GM12864 (cell line): ENCODE measurements around the gene UGT1A10.
"Not testable (repeated sequence)": the region's sequence is repeated elsewhere in the genome, so short reads cannot be mapped to it uniquely, and the experiment has no call there.

Experiments used
- DNase-seq: peaks from one replicate; pipeline ENCODE4 v3.0.0-alpha.2; 2011; ENCODE audit warnings: low read depth
- H3K4me3 ChIP-seq: 2 replicates; pipeline ENCODE4 v1.5.1; 2011; ENCODE audit warnings: mild to moderate bottlenecking, low read depth, low read length, control low read depth
- TF ChIP-seq, protein P1 (sequence below): IDR thresholded peaks from 2 replicates; pipeline ENCODE4 v1.5.1; 2011; ENCODE audit warnings: low read depth, mild to moderate bottlenecking, moderate library complexity, low read length, control low read depth, inconsistent platforms; ENCODE audit errors: missing control alignments

The UGT1A10 gene

DNA sequence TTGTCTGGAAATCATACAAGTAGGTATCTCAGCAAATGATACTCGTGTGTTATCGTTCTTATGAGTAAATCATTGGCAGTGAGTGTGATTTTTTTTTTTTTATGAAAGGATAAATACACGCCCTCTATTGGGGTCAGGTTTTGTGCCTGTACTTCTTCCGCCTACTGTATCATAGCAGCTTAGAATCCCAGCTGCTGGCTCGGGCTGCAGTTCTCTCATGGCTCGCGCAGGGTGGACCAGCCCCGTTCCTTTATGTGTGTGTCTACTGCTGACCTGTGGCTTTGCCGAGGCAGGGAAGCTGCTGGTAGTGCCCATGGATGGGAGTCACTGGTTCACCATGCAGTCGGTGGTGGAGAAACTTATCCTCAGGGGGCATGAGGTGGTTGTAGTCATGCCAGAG is at the start of gene UGT1A10:
UGT1A10 (plus strand) TSS at position 143 of the 400 bp plus-strand sequence; CDS start at position 218, 75 bp downstream.
- DNase-seq, H3K4me3 ChIP-seq: not testable (repeated sequence)

DNA sequence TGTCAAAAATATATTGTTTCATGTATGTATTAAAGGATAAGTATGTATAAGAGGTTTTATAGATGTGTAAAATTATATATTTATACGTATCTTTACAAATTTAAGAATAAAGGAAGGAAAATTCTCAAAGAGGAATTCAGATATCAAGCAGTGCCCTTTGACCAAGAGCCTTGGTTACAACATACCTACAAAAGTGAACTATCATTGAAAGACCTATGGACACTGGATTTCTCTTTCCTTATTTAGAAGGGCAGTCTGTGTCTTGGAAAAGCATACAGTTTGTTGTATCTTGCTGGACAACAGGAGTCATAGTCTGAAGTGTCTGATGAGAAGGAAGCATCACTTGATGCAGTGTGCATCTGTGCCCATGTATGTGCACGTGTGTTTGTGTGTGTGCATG is 47.8 kb upstream of the UGT1A10 start:
- TF ChIP-seq, protein P1, sequence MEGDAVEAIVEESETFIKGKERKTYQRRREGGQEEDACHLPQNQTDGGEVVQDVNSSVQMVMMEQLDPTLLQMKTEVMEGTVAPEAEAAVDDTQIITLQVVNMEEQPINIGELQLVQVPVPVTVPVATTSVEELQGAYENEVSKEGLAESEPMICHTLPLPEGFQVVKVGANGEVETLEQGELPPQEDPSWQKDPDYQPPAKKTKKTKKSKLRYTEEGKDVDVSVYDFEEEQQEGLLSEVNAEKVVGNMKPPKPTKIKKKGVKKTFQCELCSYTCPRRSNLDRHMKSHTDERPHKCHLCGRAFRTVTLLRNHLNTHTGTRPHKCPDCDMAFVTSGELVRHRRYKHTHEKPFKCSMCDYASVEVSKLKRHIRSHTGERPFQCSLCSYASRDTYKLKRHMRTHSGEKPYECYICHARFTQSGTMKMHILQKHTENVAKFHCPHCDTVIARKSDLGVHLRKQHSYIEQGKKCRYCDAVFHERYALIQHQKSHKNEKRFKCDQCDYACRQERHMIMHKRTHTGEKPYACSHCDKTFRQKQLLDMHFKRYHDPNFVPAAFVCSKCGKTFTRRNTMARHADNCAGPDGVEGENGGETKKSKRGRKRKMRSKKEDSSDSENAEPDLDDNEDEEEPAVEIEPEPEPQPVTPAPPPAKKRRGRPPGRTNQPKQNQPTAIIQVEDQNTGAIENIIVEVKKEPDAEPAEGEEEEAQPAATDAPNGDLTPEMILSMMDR: no peak
- no peak for DNase-seq
- no peak overlapping the region for H3K4me3 ChIP-seq

DNA sequence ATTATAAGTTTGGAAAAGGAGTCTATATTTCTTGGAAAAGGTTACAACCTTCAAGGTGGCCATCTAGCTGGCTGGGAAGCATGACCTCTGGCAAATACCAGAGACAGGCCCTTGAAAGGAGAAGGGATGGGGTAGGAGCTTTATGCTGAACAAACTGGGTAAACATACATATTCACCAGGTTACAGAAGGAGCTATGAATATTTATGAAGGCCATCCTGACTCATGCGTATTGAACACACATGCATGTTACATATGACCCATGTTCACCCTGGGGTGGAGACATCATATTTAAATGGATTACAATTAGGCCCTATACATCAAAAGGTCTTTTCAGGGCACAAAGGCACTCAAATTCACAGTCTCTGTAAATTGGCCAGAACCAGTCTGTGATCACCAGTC is 43.5 kb upstream of the UGT1A10 start:
- H3K4me3 ChIP-seq: not testable (repeated sequence)

DNA sequence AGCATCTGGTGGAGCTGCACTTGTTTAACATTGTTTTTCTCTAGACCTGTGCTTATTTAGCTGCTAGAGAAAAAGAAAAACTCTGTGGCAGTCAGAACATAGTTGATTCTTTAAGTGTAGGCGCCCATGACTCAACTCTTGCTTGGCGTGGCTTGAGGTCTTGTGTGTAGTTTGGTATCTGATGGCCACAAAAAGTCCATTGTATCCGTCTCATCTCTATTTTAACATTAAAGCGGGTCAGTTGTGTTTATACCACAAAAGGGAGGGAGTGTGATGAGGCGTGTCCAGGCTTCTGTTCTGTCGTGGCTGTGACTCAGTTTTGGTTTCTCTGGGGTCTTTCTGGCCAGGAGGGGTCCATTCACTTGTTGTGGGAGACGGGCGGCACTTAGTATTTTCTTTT is 43.0 kb upstream of the UGT1A10 start:
- TF ChIP-seq, protein P1: no peak
- no peak overlapping the region for H3K4me3 ChIP-seq
- peak; percentile 27 for DNase-seq

More for the DNA sequence above, 43.5 kb upstream of the UGT1A10 start:
- not testable (repeated sequence) for DNase-seq

DNA sequence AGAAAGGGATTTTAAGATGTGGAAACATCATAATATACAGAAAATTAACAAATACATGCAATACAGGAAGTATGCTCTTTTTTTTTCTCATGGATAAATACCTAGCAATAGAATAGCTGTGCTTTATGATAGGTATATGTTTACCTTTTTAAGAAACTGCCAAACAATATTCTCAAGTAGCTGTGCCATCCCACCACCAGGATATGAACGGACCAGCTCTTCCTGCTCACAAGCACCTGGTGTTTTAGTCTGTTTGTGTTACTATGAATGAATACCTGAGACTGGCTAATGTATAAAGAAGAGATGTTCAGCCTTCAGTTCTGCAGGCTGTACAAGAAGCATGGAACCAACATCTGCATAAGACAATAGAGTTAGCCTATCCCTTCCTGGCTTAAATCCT is 38.7 kb upstream of the UGT1A10 start:
- TF ChIP-seq, protein P1: no peak
- DNase-seq: no peak
- H3K4me3 ChIP-seq: no peak overlapping the region

DNA sequence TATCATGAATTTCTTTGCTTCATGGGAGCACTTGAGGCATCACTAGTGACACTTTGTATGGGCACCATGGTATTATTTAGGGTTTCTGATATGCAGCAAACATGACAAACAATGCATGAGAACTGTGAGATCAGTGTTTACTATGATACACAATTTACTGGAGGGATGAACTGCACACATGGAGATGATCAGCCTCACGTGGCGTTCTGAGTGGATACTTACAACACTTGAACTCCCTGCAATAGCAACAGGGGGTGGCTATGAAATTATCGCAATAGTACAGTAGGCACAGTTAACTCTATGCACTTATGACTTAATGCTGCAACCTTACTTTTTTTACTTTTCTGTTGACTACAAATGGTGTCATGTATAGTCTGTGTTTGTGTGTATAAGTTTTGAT is 37.3 kb upstream of the UGT1A10 start:
- no peak for DNase-seq
- no peak overlapping the region for H3K4me3 ChIP-seq
- TF ChIP-seq, protein P1: no peak

DNA sequence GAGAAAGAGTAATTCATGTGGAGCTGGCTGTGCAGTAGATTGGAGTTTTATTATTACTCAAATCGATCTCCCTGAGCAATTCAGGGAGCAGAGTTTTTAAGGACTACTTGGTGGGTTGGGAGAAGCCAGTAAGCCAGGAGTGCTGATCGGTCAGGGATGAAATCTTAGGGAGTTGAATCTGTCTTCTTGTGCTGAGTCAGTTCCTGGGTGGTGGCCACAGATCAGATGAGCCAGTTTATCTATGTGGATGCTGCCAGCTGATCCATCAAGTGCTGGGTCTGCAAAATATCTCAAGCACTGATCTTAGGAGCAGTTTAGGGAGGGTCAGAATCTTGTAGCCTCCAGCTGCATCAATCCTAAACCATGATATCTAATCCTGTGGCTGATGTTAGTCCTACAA is 35.9 kb upstream of the UGT1A10 start:
- no peak overlapping the region for H3K4me3 ChIP-seq
- TF ChIP-seq, protein P1: no peak
- DNase-seq: no peak

DNA sequence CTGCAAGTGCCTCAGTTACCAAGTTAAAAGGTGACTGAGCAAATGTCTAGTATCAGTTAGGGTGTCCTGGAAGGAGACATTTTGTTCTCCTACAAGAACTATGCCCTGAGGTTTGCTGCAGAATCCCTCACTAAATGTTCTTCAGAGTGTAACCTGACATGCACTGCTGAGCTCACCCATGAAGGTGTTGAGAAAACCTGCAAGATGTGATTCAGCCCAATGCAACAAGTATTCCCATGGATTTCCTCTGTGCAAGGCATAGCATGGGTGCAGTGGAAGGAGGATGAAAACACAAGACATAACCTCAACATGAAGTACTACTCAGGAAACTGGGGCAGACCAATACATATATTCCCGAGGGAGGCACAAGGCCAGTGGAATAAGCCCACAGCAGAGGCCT is 34.2 kb upstream of the UGT1A10 start:
- DNase-seq: no peak
- no peak overlapping the region for H3K4me3 ChIP-seq
- TF ChIP-seq, protein P1: no peak
